A549 (cell line): Measurements from ENCODE around the gene CCL2. TPM values are rescaled to one million over a fixed set of nuclear protein-coding genes. Genes with fewer than 3 reads are reported as not detected.

Experiments used
- ATAC-seq, 2 experiments: fragments of 200-7000 bp in 1 of 2; fragments of >200 bp in 1 of 2; cut with Nextera tagmentation in 1 of 2; cut with Tn5 transposase in 1 of 2; 3 replicates each; pipeline versions ENCODE4 v1.8.0 to v1.9.1; 2018 to 2020; ENCODE audit warnings: mild to moderate bottlenecking in 1 of 2, moderate library complexity in 1 of 2
- CTCF ChIA-PET: fragments of 300-600 bp; sonication (Branson Sonifier 250); formaldehyde crosslinking; extraction: SDS; loops from one replicate; lab custom pipeline; 2021; ENCODE audit warnings: antibody characterized with exemption, inconsistent platforms; lab: Yijun Ruan, JAX
- POLR2A ChIA-PET: fragments of 350-600 bp; formaldehyde crosslinking; extraction: SDS; loops from one replicate; lab custom pipeline; 2021; ENCODE audit warnings: antibody characterized with exemption, inconsistent platforms; lab: Yijun Ruan, JAX
- DNase-seq, 2 experiments: peaks; one replicate each; pipeline versions ENCODE4 v3.0.0 to v3.0.0-alpha.2; 2011 to 2016; ENCODE audit warnings: low read depth in 1 of 2, low spot score in 1 of 2
- FAIRE-seq: peaks from 2 replicates; lab custom pipeline; 2011; peaks lifted over from hg19 to GRCh38; lab: Jason Lieb, UNC
- H3K27ac ChIP-seq, 2 experiments: fragments of >200 bp; sonication (Bioruptor Twin); formaldehyde crosslinking; 3 replicates each; pipeline ENCODE4 v1.5.1; 2016 to 2017
- H3K4me1 ChIP-seq: fragments of >200 bp; sonication (Bioruptor Twin); formaldehyde crosslinking; 3 replicates; pipeline ENCODE4 v1.6.1; 2016
- H3K4me2 ChIP-seq: fragments of >200 bp; sonication (Bioruptor Twin); formaldehyde crosslinking; 3 replicates; pipeline ENCODE4 v1.6.1; 2016
- H3K4me3 ChIP-seq: fragments of >200 bp; sonication (Bioruptor Twin); formaldehyde crosslinking; 3 replicates; pipeline ENCODE4 v1.5.1; 2016
- H3K9me3 ChIP-seq: fragments of >200 bp; sonication (Bioruptor Twin); formaldehyde crosslinking; 3 replicates; pipeline ENCODE4 v1.6.1; 2016
- ATOH8 ChIP-seq: fragments of 250-450 bp; sonication (Bioruptor Pico); IDR thresholded peaks from 2 replicates; pipeline ENCODE4 v1.5.0; 2020; ENCODE audit warnings: low read depth, mild to moderate bottlenecking, moderate library complexity
- BCL3 ChIP-seq: fragments of >200 bp; sonication (Bioruptor Twin); formaldehyde crosslinking; IDR thresholded peaks from 3 replicates; pipeline ENCODE4 v1.6.1; 2016
- BHLHE40 ChIP-seq: IDR thresholded peaks from 2 replicates; pipeline ENCODE4 v1.6.1; 2012; ENCODE audit warnings: low read depth, low read length, inconsistent platforms
- CBX2 ChIP-seq: fragments of 200-600 bp; sonication (generic); IDR thresholded peaks from 2 replicates; pipeline ENCODE4 v1.6.1; 2016; ENCODE audit warnings: low read depth, mild to moderate bottlenecking, borderline replicate concordance
- CHD4 ChIP-seq: fragments of 200-600 bp; sonication (generic); IDR thresholded peaks from 2 replicates; pipeline ENCODE4 v1.6.1; 2016; ENCODE audit warnings: antibody characterized with exemption, mild to moderate bottlenecking, borderline replicate concordance
- E2F6 ChIP-seq: IDR thresholded peaks from 2 replicates; pipeline ENCODE4 v1.6.1; 2012; ENCODE audit warnings: low read depth, borderline replicate concordance
- EHF ChIP-seq: fragments of 250-450 bp; sonication (Bioruptor Pico); IDR thresholded peaks from 2 replicates; pipeline ENCODE4 v1.5.0; 2020; ENCODE audit warnings: mild to moderate bottlenecking
- EHMT2 ChIP-seq: fragments of 200-600 bp; sonication (generic); IDR thresholded peaks from 2 replicates; pipeline ENCODE4 v1.6.1; 2016; ENCODE audit warnings: antibody characterized with exemption, low read depth, mild to moderate bottlenecking, moderate library complexity
- FOSB ChIP-seq: fragments of 250-450 bp; sonication (Bioruptor Pico); IDR thresholded peaks from 2 replicates; pipeline ENCODE4 v1.5.0; 2020; ENCODE audit warnings: mild to moderate bottlenecking, moderate library complexity
- FOXS1 ChIP-seq: fragments of 250-450 bp; sonication (Bioruptor Pico); IDR thresholded peaks from 2 replicates; pipeline ENCODE4 v1.5.0; 2020; ENCODE audit warnings: mild to moderate bottlenecking, moderate library complexity
- GATA3 ChIP-seq: IDR thresholded peaks from 2 replicates; pipeline ENCODE4 v1.6.1; 2012; ENCODE audit warnings: borderline replicate concordance
- HEYL ChIP-seq: fragments of 250-450 bp; sonication (Bioruptor Pico); IDR thresholded peaks from 2 replicates; pipeline ENCODE4 v1.8.0; 2021; ENCODE audit warnings: mild to moderate bottlenecking, moderate library complexity
- HOXA7 ChIP-seq: fragments of 250-450 bp; sonication (Bioruptor Pico); IDR thresholded peaks from 2 replicates; pipeline ENCODE4 v1.5.0; 2020; ENCODE audit warnings: mild to moderate bottlenecking, moderate library complexity
- HOXB13 ChIP-seq: fragments of 250-450 bp; sonication (Bioruptor Pico); IDR thresholded peaks from 2 replicates; pipeline ENCODE4 v1.5.0; 2020; ENCODE audit warnings: low read depth, mild to moderate bottlenecking, moderate library complexity
- JUN ChIP-seq, 2 experiments: fragments of >200 bp; sonication (Bioruptor Twin); formaldehyde crosslinking; IDR thresholded peaks; 2 replicates in 1 of 2; 3 replicates in 1 of 2; pipeline ENCODE4 v1.6.1; 2016 to 2017
- KDM1A ChIP-seq: fragments of 200-600 bp; sonication (generic); IDR thresholded peaks from 2 replicates; pipeline ENCODE4 v1.6.1; 2016; ENCODE audit warnings: low read depth, mild to moderate bottlenecking
- MAFK ChIP-seq: fragments of 450-650 bp; IDR thresholded peaks from 2 replicates; pipeline ENCODE4 v1.6.1; 2014; ENCODE audit not compliant: partially characterized antibody
- MYC ChIP-seq: IDR thresholded peaks from 2 replicates; pipeline ENCODE4 v1.6.1; 2012; ENCODE audit warnings: mild to moderate bottlenecking, inconsistent platforms, low read length, improper control_type of control experiment, borderline replicate concordance
- PBX3 ChIP-seq: IDR thresholded peaks from 2 replicates; pipeline ENCODE4 v1.6.1; 2012
- POLR2A ChIP-seq: IDR thresholded peaks from 2 replicates; pipeline ENCODE4 v1.6.1; 2012; ENCODE audit warnings: mild to moderate bottlenecking, low read length
- RARB ChIP-seq: fragments of 250-450 bp; sonication (Bioruptor Pico); IDR thresholded peaks from 2 replicates; pipeline ENCODE4 v1.8.0; 2021; ENCODE audit warnings: mild to moderate bottlenecking, moderate library complexity
- RCOR1 ChIP-seq: fragments of 150-350 bp; IDR thresholded peaks from 2 replicates; pipeline ENCODE4 v1.6.1; 2014; ENCODE audit warnings: antibody characterized with exemption, low read length, low read depth
- RFX5 ChIP-seq: fragments of 450-650 bp; IDR thresholded peaks from 2 replicates; pipeline ENCODE4 v1.7.1; 2014; ENCODE audit warnings: antibody characterized with exemption, mild to moderate bottlenecking, moderate library complexity
- SMC3 ChIP-seq: fragments of >200 bp; sonication (Bioruptor Twin); formaldehyde crosslinking; IDR thresholded peaks from 3 replicates; pipeline ENCODE4 v1.6.1; 2018; ENCODE audit warnings: inconsistent platforms
- SREBF2 ChIP-seq: fragments of 450-650 bp; IDR thresholded peaks from 2 replicates; pipeline ENCODE4 v1.6.1; 2014; ENCODE audit warnings: mild to moderate bottlenecking, moderate library complexity
- TP53 ChIP-seq: fragments of 250-450 bp; sonication (Bioruptor Pico); IDR thresholded peaks from 2 replicates; pipeline ENCODE4 v1.5.0; 2021; ENCODE audit warnings: mild to moderate bottlenecking, moderate library complexity
- ZFP36 ChIP-seq: fragments of 450-650 bp; IDR thresholded peaks from 2 replicates; pipeline ENCODE4 v1.6.1; 2014; ENCODE audit warnings: borderline replicate concordance; ENCODE audit not compliant: partially characterized antibody
- WGBS: methylation state at CpG from one replicate; pipeline ENCODE4 v1.1.6; 2017; ENCODE audit errors: missing lambda C conversion rate; 5-methylcytosine and 5-hydroxymethylcytosine counted together
- polyA plus RNA-seq, 4 experiments: library from polyadenylated mRNA; depleted of rRNA in 3 of 4; stranded (reverse); fragments of >200 nt; fragmentation: RNase III in 1 of 4; extraction: RNeasy Plus Mini Kit Qiagen cat#74134 plus additional on column Dnase treatment in 1 of 4; gene quantifications; 2 replicates in 3 of 4; 3 replicates in 1 of 4; pipeline ENCODE4 v1.2.3, GENCODE V29; 2011 to 2017

The CCL2 gene
- polyA plus RNA-seq, 2 of the 4 experiments (the other 2 are of a cell fraction): 17.6 to 144 TPM

GRCh38 chr17:34260861-34261260, 5.8 kb downstream of the CCL2 start (continued):
- TF ChIP-seq JUN (IDR thresholded peaks at IDR 0.05) (no peak), FOXS1 (CRISPR knock-in tag) (no peak)

GRCh38 chr17:34261568-34262337, 6.7 kb downstream of the CCL2 start:
- Histone ChIP-seq H3K4me1 (no peaks in the 10 kb centered on the region), H3K27ac (no peak overlapping the region), H3K4me2 (no peak overlapping the region), H3K9me3 (no peaks in the 10 kb centered on the region), H3K4me3 (no peak overlapping the region)
- ChIA-PET CTCF (no interaction called here), POLR2A (no interaction called here)
- 77% methylated on average over 5 of the region's 5 CpGs for WGBS
- ATAC-seq (no peak), DNase-seq (no peak), FAIRE-seq (peak; percentile 56)
- TF ChIP-seq BCL3: no peak
- no peak for TF ChIP-seq RFX5
- TF ChIP-seq FOSB: no peak
- TF ChIP-seq MYC: no peak
- no peak for TF ChIP-seq PBX3
- no peak for TF ChIP-seq CHD4
- no peak for TF ChIP-seq FOXS1 (CRISPR knock-in tag)
- no peak for TF ChIP-seq EHMT2
- no peak for TF ChIP-seq CBX2
- no peak for TF ChIP-seq MAFK
- TF ChIP-seq RARB (CRISPR knock-in tag): no peak
- TF ChIP-seq ATOH8 (CRISPR knock-in tag): no peak
- no peak for TF ChIP-seq POLR2A
- TF ChIP-seq HEYL (CRISPR knock-in tag): no peak
- TF ChIP-seq SMC3: no peak
- TF ChIP-seq ZFP36: no peak
- no peak for TF ChIP-seq SREBF2
- no peak for TF ChIP-seq HOXB13 (CRISPR knock-in tag)

GRCh38 chr17:34265711-34266110, 10.6 kb downstream of the CCL2 start:
- 18% methylated on average over 3 of the region's 3 CpGs for WGBS
- ChIA-PET CTCF (interaction anchor here (1.0 to 1.6 kb wide), 2 partner anchors 65 to 96 kb away, joined by 3 to 5 read pairs; no protein-coding TSS in a partner anchor), POLR2A (no interaction called here)
- Histone ChIP-seq H3K4me1 (0 out of 3 replicates have a peak, but pooled peaks cover 6% of the 10 kb centered on the region), H3K9me3 (no peaks in the 10 kb centered on the region), H3K4me2 (no peak overlapping the region), H3K4me3 (no peak overlapping the region), H3K27ac (no peak overlapping the region)
- FAIRE-seq: no peak
- no peak for DNase-seq
- ATAC-seq: no peak
- TF ChIP-seq EHF (CRISPR knock-in tag): no peak
- TF ChIP-seq KDM1A: no peak
- no peak for TF ChIP-seq FOSB
- no peak for TF ChIP-seq EHMT2
- no peak for TF ChIP-seq TP53
- TF ChIP-seq BHLHE40: no peak
- TF ChIP-seq PBX3: no peak
- no peak for TF ChIP-seq CBX2
- TF ChIP-seq RCOR1: no peak
- no peak for TF ChIP-seq GATA3
- no peak for TF ChIP-seq E2F6
- no peak for TF ChIP-seq CHD4
- TF ChIP-seq FOXS1 (CRISPR knock-in tag): no peak
- no peak for TF ChIP-seq HOXA7 (CRISPR knock-in tag)
- no peak for TF ChIP-seq HEYL (CRISPR knock-in tag)
